Stimulated activated CD4-positive, alpha-beta T cell treated with anti-CD3 and anti-CD28 coated beads, Interleukin-4, amount 100 ng/mL, for 24 hours (primary cell): Measurements from ENCODE around the gene RBM25.

Source experiments
- DNase-seq: peaks from one replicate; pipeline ENCODE4 v3.0.0-alpha.2; 2020

RBM25 gene

GRCh38 chr14:73172500-73172899 lies 114.2 kb downstream of the RBM25 start:
- DNase-seq: no peak

- DNase-seq: peak; percentile 4
These were observed 114.9 kb downstream of the RBM25 start for GRCh38 chr14:73173092-73173735.
